Transverse colon (tissue), 3 donors: ENCODE results near the gene TYW1B.

Experiments
- CTCF ChIP-seq, 5 experiments: fragments of 200-600 bp in 3 of 5; fragments of 450-650 bp in 2 of 5; sonication (generic) in 3 of 5; IDR thresholded peaks; 1 replicate in 2 of 5; 2 replicates in 3 of 5; pipeline ENCODE4 v1.5.1; 2016 to 2017; ENCODE audit warnings: antibody characterized with exemption in 5 of 5, inconsistent platforms in 3 of 5, mild to moderate bottlenecking in 2 of 5, moderate library complexity in 1 of 5
- EP300 ChIP-seq: sonication (generic); formaldehyde crosslinking; IDR thresholded peaks from one replicate; pipeline ENCODE4 v1.6.1; 2017; ENCODE audit warnings: antibody characterized with exemption, low read depth
- POLR2A ChIP-seq: fragments of 450-650 bp; IDR thresholded peaks from one replicate; pipeline ENCODE4 v1.6.1; 2016; ENCODE audit warnings: antibody characterized with exemption, mild to moderate bottlenecking, moderate library complexity

GRCh38 chr7:72829687-72830354 lies 1.8 kb upstream of the TYW1B start:
- TF ChIP-seq POLR2A = peak; percentile 3
- peak in 4 of 5 experiments; percentile 19 to 48 (median 28) for TF ChIP-seq CTCF (IDR thresholded peaks at IDR 0.05)
- peak; percentile 75 for TF ChIP-seq EP300
